Activated naive CD4-positive, alpha-beta T cell treated with anti-CD3 and anti-CD28 coated beads, Interleukin-2, amount 50 U/mL, for 72 hours (primary cell): ENCODE data around the gene SURF2. TPM values are rescaled to one million over a fixed set of nuclear protein-coding genes. Genes with fewer than 3 reads are reported as not detected.
"Not testable (repeated sequence)": the region's sequence is repeated elsewhere in the genome, so short reads cannot be mapped to it uniquely, and the experiment has no call there.

Experiments used
- ATAC-seq, 2 donors: fragments of 150-1000 bp; cut with Tn5 transposase; 2 replicates each; pipeline ENCODE4 v1.10.0; 2021; ENCODE audit warnings: mild to moderate bottlenecking in 2 of 2, moderate library complexity in 2 of 2
- DNase-seq, 2 donors: peaks; one replicate each; pipeline ENCODE4 v3.0.0; 2021 to 2022; ENCODE audit warnings: low spot score in 2 of 2
- H3K27ac Mint-ChIP-seq, 2 donors: one replicate each; pipeline ENCODE4 v1.8.0; 2022; ENCODE audit warnings: mild to moderate bottlenecking in 2 of 2, mixed read lengths in 2 of 2
- H3K36me3 Mint-ChIP-seq, 2 donors: one replicate each; pipeline ENCODE4 v1.8.0; 2022; ENCODE audit warnings: mixed read lengths in 2 of 2
- H3K9me3 Mint-ChIP-seq, 2 donors: one replicate each; pipeline ENCODE4 v1.8.0; 2022; ENCODE audit warnings: mixed read lengths in 2 of 2
- total RNA-seq, 2 donors: library from RNA; stranded (reverse); gene quantifications; one replicate each; pipeline ENCODE4 v1.2.3, GENCODE V29; 2022

SURF2 gene
- total RNA-seq, 2 donors from 2014 or later: 10.0 to 12.9 TPM

DNA sequence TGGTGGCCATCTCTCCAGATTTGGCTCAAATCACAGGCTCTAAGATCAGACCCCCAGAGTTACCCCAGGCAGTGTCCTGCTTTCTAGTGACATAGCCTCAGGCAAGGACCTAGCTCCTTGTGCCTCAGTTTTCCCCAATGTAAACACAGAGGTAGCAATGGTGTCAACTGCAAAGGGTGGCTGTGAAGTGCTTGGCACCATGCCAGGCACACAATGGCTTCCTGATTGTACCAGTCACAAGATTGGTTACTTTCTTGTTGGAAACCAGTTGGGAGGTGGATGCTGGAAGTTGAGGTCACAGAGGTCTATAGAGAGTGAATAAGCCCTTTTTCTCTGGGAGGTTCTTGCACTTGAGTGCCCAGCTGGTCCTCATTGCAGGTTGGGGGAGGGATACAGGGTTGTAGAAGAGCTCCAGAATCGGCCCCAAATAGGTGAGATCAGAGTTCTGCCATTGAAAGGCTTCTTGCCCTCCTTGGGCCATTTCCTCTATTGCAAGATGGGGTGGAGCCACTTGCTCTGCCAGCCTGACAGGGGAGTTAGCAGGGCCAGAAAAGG lies 22.1 kb downstream of the SURF2 start:
- Mint-ChIP-seq H3K9me3 (no peaks in the 10 kb centered on the region), H3K36me3 (peaks cover 9 to 12% of the 10 kb centered on the region in 2 donors), H3K27ac (no peak overlapping the region)
- ATAC-seq (no peak), DNase-seq (no peak)

- ATAC-seq (no peak), DNase-seq (no peak)
- Mint-ChIP-seq H3K36me3 (peaks cover 6 to 9% of the 10 kb centered on the region in 2 donors), H3K27ac (no peak overlapping the region), H3K9me3 (no peaks in the 10 kb centered on the region)
Observed at GRCh38 chr9:133379153-133380086, 23.1 kb downstream of the SURF2 start.

DNA sequence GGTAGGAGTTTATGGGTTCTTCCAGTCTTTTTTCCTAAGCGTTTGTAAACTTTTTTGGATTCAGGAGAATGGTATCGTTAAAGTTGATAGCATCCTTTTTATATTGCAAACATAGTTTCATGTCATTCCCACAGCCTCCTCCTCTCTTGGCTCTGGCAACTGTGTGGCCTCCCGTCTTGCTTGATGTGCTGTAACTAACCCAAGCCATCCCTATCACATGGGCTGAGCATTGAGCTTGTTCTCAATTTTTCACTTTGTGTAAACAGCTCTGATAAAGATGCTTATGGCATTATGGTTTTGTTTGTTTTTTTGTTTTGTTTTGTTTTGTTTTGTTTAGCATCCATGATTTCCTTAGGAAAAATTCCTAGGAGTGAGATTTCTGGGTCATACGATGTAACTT lies 24.4 kb downstream of the SURF2 start:
- no peak for ATAC-seq
- H3K36me3 Mint-ChIP-seq: no peaks in the 10 kb centered on the region
- H3K9me3 Mint-ChIP-seq: no peaks in the 10 kb centered on the region
- DNase-seq: no peak
- no peak overlapping the region for H3K27ac Mint-ChIP-seq

DNA sequence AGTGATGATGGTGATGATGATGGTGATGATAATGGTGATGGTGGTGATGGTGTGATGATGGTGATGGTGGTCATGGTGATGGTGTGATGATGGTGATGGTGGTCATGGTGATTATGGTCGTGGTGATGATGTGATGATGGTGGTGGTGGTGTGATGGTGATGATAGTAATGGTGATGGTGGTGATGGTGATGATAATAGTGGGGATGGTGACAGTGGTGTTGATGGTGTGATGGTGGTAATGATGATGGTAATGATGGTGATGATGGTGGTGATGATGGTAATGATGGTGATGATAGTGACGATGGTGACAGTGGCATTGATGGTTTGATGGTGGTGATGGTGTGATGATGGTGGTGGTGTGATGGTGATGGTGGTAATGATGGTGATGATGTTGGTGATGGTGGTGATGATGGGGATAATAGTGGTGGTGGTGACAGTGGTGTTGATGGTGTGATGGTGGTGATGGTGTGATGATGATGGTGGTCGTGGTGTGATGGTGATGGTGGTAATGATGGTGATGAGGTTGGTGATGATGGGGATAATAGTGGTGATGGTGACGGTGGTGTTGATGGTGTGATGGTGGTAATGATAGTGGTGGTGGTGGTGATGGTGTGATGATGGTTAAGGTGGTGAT lies 26.3 kb downstream of the SURF2 start:
- no peak for DNase-seq
- Mint-ChIP-seq H3K9me3 (no peaks in the 10 kb centered on the region), H3K27ac (no peak overlapping the region), H3K36me3 (no peaks in the 10 kb centered on the region)
- no peak for ATAC-seq

DNA sequence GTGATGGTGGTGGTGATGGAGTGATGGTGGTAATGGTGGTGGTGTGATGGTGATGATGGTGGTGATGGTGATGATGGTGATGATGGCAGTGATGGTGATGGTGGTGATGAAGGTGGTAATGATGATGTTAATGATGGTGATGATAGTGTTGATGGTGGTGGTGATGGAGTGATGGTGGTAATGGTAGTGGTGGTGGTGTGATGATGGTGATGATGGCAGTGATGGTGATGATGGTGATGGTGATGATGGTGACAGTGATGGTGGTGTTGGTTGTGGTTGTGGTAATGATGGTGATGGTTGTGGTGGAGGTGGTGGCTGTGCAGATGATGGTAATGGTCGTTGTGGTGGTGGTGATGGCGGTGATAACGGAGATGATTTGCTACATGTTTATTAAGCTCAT lies 27.1 kb downstream of the SURF2 start:
- no peaks in the 10 kb centered on the region for H3K36me3 Mint-ChIP-seq
- H3K27ac Mint-ChIP-seq: no peak overlapping the region
- ATAC-seq (no peak), DNase-seq (no peak)
- H3K9me3 Mint-ChIP-seq: no peaks in the 10 kb centered on the region

- no peak for DNase-seq
- Mint-ChIP-seq H3K36me3 (no peaks in the 10 kb centered on the region), H3K27ac (no peak overlapping the region), H3K9me3 (no peaks in the 10 kb centered on the region)
- ATAC-seq: no peak
Observed at GRCh38 chr9:133384736-133385321, 28.5 kb downstream of the SURF2 start.

DNA sequence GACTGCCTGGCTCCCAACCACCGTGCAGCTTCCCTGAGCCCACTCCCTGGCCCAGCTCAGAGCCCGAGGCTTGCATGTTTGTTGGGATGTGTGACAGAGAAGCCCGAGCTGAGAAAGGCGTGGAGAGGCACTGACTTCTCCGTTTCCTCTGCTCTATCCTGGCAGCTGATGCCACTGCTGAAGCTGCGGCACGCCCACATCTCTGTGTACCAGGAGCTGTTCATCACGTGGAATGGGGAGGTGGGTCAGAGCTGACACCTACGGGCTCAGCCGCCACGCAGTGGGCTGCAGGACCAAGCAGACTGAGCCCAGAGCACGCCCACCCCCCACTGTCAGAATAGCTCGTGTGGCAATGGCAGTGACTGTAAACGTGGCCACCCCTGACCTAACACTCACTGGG lies 29.1 kb downstream of the SURF2 start:
- no peak for ATAC-seq

DNA sequence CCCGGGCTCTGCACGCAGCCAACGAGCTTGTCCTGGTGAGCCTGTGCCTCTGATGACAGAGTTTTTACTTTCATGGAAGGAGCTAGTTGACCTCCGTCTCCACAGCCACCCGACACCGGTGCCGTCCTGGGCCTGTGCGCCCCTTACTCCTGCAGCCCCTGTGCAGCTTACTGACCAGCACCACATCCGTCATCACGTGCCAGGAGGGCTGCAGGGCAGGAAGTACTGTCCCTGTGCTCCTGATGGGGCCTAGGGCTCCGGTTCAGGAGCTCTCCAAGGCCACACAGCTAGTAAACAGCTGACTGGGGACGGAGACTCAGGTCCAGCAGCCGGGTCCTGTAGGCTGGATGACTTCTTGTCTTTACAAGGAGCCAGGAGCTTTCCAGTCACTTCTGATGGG lies 30.0 kb downstream of the SURF2 start:
- no peaks in the 10 kb centered on the region for H3K36me3 Mint-ChIP-seq
- H3K27ac Mint-ChIP-seq: no peak overlapping the region
- ATAC-seq (no peak), DNase-seq (no peak)
- H3K9me3 Mint-ChIP-seq: no peaks in the 10 kb centered on the region

More for the DNA sequence above, 29.1 kb downstream of the SURF2 start:
- no peak overlapping the region for H3K27ac Mint-ChIP-seq
- no peak for DNase-seq
- H3K36me3 Mint-ChIP-seq: no peaks in the 10 kb centered on the region
- no peaks in the 10 kb centered on the region for H3K9me3 Mint-ChIP-seq

DNA sequence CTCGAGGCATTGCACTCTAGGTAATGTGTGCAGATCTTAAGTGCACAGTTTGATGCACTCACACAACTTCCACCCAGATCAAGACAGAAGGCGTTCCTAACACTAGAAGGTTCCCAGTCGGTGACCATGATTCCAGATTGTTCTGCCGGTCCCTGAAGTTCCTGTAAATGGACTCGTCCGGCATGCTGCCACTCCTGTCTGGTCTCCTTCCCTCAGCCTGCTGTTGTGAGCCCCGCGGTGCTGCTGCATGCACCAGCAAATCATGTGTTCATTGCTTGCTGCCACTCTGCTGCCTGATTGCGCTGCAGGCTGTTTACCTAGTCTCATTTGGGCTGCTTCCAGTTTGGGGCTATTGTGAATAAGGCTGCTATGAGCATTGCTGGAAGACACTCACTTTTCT lies 31.3 kb downstream of the SURF2 start:
- Mint-ChIP-seq H3K9me3 (no peaks in the 10 kb centered on the region), H3K27ac (peak overlapping the region in 1 of 2 donors; percentile 14), H3K36me3 (no peaks in the 10 kb centered on the region)
- DNase-seq (no peak), ATAC-seq (no peak)

GRCh38 chr9:133389025-133389557 lies 32.7 kb downstream of the SURF2 start:
- no peaks in the 10 kb centered on the region for H3K9me3 Mint-ChIP-seq
- DNase-seq (no peak), ATAC-seq (no peak)
- H3K27ac Mint-ChIP-seq: no peak overlapping the region
- no peaks in the 10 kb centered on the region for H3K36me3 Mint-ChIP-seq

GRCh38 chr9:133389562-133389961 lies 33.2 kb downstream of the SURF2 start:
- DNase-seq (no peak), ATAC-seq (no peak)
- Mint-ChIP-seq H3K36me3 (no peaks in the 10 kb centered on the region), H3K27ac (no peak overlapping the region), H3K9me3 (no peaks in the 10 kb centered on the region)

GRCh38 chr9:133390713-133391112 lies 34.4 kb downstream of the SURF2 start:
- ATAC-seq: no peak
- no peak overlapping the region for H3K27ac Mint-ChIP-seq
- DNase-seq: no peak
- no peaks in the 10 kb centered on the region for H3K36me3 Mint-ChIP-seq
- H3K9me3 Mint-ChIP-seq: no peaks in the 10 kb centered on the region

GRCh38 chr9:133391449-133391848 lies 35.1 kb downstream of the SURF2 start:
- H3K27ac Mint-ChIP-seq, DNase-seq, H3K9me3 Mint-ChIP-seq, ATAC-seq, H3K36me3 Mint-ChIP-seq: not testable (repeated sequence)

DNA sequence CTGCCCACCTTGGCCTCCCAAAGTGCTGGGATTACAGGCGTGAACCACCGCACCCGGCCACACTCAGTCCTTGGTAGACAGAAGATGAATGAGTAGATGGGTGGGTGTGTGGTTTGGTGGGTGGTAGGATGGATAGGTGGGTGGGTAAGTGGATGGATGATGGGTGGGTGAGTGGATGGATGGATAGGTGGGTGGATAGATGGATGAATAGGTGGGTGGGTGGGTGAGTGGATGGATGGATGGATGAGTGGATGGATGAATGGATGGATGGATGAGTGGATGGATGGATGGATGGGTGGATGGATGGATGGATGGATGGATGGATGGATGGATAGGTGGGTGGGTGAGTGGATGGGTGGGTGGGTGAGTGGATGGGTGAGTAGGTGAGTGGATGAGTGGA lies 36.0 kb downstream of the SURF2 start:
- not testable (repeated sequence) for ATAC-seq, H3K36me3 Mint-ChIP-seq, DNase-seq, H3K9me3 Mint-ChIP-seq, H3K27ac Mint-ChIP-seq

- Mint-ChIP-seq H3K36me3 (no peaks in the 10 kb centered on the region), H3K9me3 (no peaks in the 10 kb centered on the region), H3K27ac (no peak overlapping the region)
- DNase-seq: no peak
- ATAC-seq: no peak
Observed at GRCh38 chr9:133393399-133393798, 37.0 kb downstream of the SURF2 start.

DNA sequence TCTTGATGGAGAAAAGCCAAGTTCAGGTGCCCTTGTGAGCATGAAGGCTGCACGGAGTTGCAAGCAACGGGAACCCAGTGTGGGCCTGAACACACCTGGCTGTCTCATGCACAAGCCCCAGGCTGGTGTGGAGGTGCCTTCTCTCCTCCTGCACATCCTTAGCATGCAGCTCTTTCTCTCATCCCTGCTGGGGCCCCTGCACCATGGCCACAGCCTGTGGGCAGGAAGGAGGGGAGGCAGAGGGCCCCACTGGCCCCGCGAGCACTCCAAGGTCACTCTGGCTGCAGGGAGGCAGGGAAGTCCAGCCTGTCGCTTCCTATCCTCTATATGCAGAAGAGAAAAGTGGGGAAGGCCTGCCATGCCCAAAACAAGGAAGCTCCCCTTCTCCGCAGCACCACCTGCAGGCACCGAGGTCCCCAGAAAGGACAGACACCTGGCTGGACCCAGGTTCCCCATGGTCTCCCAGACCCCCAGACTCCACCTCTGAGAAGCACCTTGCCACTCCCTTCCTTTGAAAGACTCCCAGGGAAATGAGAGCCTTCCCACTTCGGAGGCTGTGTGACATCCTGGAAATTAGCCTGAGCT lies 38.4 kb downstream of the SURF2 start:
- H3K27ac Mint-ChIP-seq: no peak overlapping the region
- ATAC-seq (peak in 1 of 2 donors; percentile 20), DNase-seq (no peak)
- H3K36me3 Mint-ChIP-seq: no peaks in the 10 kb centered on the region
- H3K9me3 Mint-ChIP-seq: no peaks in the 10 kb centered on the region

DNA sequence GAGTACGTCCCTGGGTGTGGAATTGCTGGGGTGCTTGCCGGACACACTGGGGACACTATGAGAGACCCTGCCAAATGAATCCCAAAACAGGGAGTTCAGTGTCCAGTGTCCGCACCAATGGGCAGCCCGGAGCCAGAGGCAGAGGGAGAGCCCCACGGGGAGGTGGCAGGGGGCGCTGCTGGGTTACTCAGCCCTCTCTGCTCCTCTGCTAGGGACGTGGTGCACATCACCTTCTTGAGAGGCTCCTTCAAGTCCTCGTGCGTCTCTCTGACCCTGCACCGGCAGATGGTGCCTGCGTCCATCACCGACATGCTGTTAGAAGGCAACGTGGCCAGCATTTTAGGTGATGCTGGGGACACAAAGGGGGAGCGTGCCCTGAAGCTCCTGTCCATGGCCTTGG lies 40.6 kb downstream of the SURF2 start:
- Mint-ChIP-seq H3K36me3 (no peaks in the 10 kb centered on the region), H3K9me3 (no peaks in the 10 kb centered on the region), H3K27ac (no peak overlapping the region)
- peak in 1 of 2 donors; percentile 38 for ATAC-seq
- DNase-seq: no peak
